GM18507 (cell line): ENCODE data around the gene RNF166.

ENCODE experiments used
- DNase-seq: peaks from one replicate; pipeline ENCODE4 v3.0.0; 2011; ENCODE audit warnings: low read depth; ENCODE audit not compliant: insufficient read length; ENCODE audit errors: extremely low spot score
- FAIRE-seq: peaks from 2 replicates; lab custom pipeline; 2011; peaks lifted over from hg19 to GRCh38; lab: Jason Lieb, UNC

RNF166 gene

GRCh38 chr16:88739977-88740726 lies 33.9 kb upstream of the RNF166 start:
- DNase-seq (no peak), FAIRE-seq (no peak)

- FAIRE-seq: no peak
- no peak for DNase-seq
Observed at GRCh38 chr16:88739139-88739976, 33.1 kb upstream of the RNF166 start.

GRCh38 chr16:88738151-88739084 lies 32.2 kb upstream of the RNF166 start:
- DNase-seq (no peak), FAIRE-seq (no peak)

- peak; percentile 81 for FAIRE-seq
- DNase-seq: peak; percentile 79
Observed at GRCh38 chr16:88737298-88738150, 31.3 kb upstream of the RNF166 start.

- no peak for FAIRE-seq
- DNase-seq: no peak
Observed at GRCh38 chr16:88736496-88736895, 30.3 kb upstream of the RNF166 start.

- FAIRE-seq: no peak
- DNase-seq: no peak
Observed at GRCh38 chr16:88736088-88736487, 29.9 kb upstream of the RNF166 start.

GRCh38 chr16:88735616-88736015 lies 29.4 kb upstream of the RNF166 start:
- no peak for FAIRE-seq

GRCh38 chr16:88735121-88735520 lies 28.9 kb upstream of the RNF166 start:
- DNase-seq (no peak), FAIRE-seq (no peak)

More at GRCh38 chr16:88735616-88736015, 29.4 kb upstream of the RNF166 start:
- no peak for DNase-seq

- FAIRE-seq (no peak), DNase-seq (no peak)
Observed at GRCh38 chr16:88734361-88734728, 28.1 kb upstream of the RNF166 start.

GRCh38 chr16:88733630-88734360 lies 27.6 kb upstream of the RNF166 start:
- no peak for FAIRE-seq
- no peak for DNase-seq

- DNase-seq (no peak), FAIRE-seq (no peak)
Observed at GRCh38 chr16:88732961-88733294, 26.7 kb upstream of the RNF166 start.

GRCh38 chr16:88732172-88732960 lies 26.2 kb upstream of the RNF166 start:
- DNase-seq (no peak), FAIRE-seq (no peak)

- DNase-seq (no peak), FAIRE-seq (no peak)
Observed at GRCh38 chr16:88731699-88732098, 25.5 kb upstream of the RNF166 start.

- FAIRE-seq: no peak
- no peak for DNase-seq
Observed at GRCh38 chr16:88730632-88731607, 24.7 kb upstream of the RNF166 start.

GRCh38 chr16:88727871-88728270 lies 21.7 kb upstream of the RNF166 start:
- no peak for DNase-seq

GRCh38 chr16:88726981-88727380 lies 20.8 kb upstream of the RNF166 start:
- FAIRE-seq (no peak), DNase-seq (no peak)

More at GRCh38 chr16:88727871-88728270, 21.7 kb upstream of the RNF166 start:
- no peak for FAIRE-seq

- DNase-seq (no peak), FAIRE-seq (no peak)
Observed at GRCh38 chr16:88726408-88726749, 20.2 kb upstream of the RNF166 start.
